ENCODE data around the gene FAM43A.

FAM43A gene

GRCh38 chr3:194714137-194714455 is 28.4 kb downstream of the FAM43A start:
- no peak overlapping the region for H3K27ac ChIP-seq (ENCODE audit: low read length, poor library complexity, severe bottlenecking)
- H2BK12ac ChIP-seq (ENCODE audit: low read length in 2 of 2): no peak overlapping the region

GRCh38 chr3:194714564-194714963 is 28.9 kb downstream of the FAM43A start:
- H3K4me2 ChIP-seq (ENCODE audit: low read length, poor library complexity, severe bottlenecking): no peak overlapping the region
- no peak overlapping the region for H3K27ac ChIP-seq (ENCODE audit: low read length, poor library complexity, severe bottlenecking)
- H3K23ac ChIP-seq (ENCODE audit: low read length in 2 of 2): no peak overlapping the region
- no peak overlapping the region for H2BK120ac ChIP-seq (ENCODE audit: low read depth, low read length)
- H3K27me3 ChIP-seq (ENCODE audit: control insufficient read depth in 1 of 2, insufficient read depth in 1 of 2, low read length in 2 of 2): peaks cover 16 to 44% of the 10 kb centered on the region in 2 experiments
- no peak for DNase-seq
- no peak overlapping the region for H3K4me3 ChIP-seq (ENCODE audit: insufficient read depth in 1 of 2, low read depth in 1 of 2, low read length in 2 of 2)
- H3K14ac ChIP-seq (ENCODE audit: low read length in 2 of 2): no peak overlapping the region
- H3K4ac ChIP-seq (ENCODE audit: low read depth in 1 of 2, low read length in 2 of 2): no peak overlapping the region
- H4K8ac ChIP-seq (ENCODE audit: low read length): no peak overlapping the region
- no peaks in the 10 kb centered on the region for H3K36me3 ChIP-seq (ENCODE audit: control insufficient read depth in 1 of 2, insufficient read depth in 2 of 2, low read depth in 1 of 2, low read length in 2 of 2)
- no peak overlapping the region for H3K9ac ChIP-seq (ENCODE audit: low read length)
- H3K9me3 ChIP-seq (ENCODE audit: control insufficient read depth, low read length): peaks cover 1% of the 10 kb centered on the region
- 88% methylated on average over 6 of the region's 6 CpGs for WGBS
- no peak overlapping the region for H2BK12ac ChIP-seq (ENCODE audit: low read length in 2 of 2)
- no peak overlapping the region for H2AFZ ChIP-seq (ENCODE audit: low read depth, low read length)
- H2BK5ac ChIP-seq (ENCODE audit: low read depth, low read length, poor library complexity, severe bottlenecking): no peak overlapping the region
- H3K4me1 ChIP-seq (ENCODE audit: control insufficient read depth, insufficient read depth, low read depth, low read length): no peaks in the 10 kb centered on the region
- H2BK15ac ChIP-seq (ENCODE audit: low read depth, poor library complexity, severe bottlenecking): no peak overlapping the region
- no peak overlapping the region for H4K91ac ChIP-seq (ENCODE audit: low read length)
- no peak overlapping the region for H2AK5ac ChIP-seq (ENCODE audit: low read length, severe bottlenecking)
- H3K18ac ChIP-seq (ENCODE audit: low read depth in 1 of 2, low read length in 2 of 2): no peak overlapping the region
- H3K79me1 ChIP-seq (replicated peaks; ENCODE audit: low read length, poor library complexity, severe bottlenecking): no peaks in the 10 kb centered on the region

More at GRCh38 chr3:194714137-194714455, 28.4 kb downstream of the FAM43A start:
- Histone ChIP-seq H3K9me3 (ENCODE audit: control insufficient read depth, low read length) (no peaks in the 10 kb centered on the region), H2AK5ac (ENCODE audit: low read length, severe bottlenecking) (no peak overlapping the region), H4K91ac (ENCODE audit: low read length) (no peak overlapping the region), H3K9ac (ENCODE audit: low read length) (no peak overlapping the region), H2BK120ac (ENCODE audit: low read depth, low read length) (no peak overlapping the region), H3K4me1 (ENCODE audit: control insufficient read depth, insufficient read depth, low read depth, low read length) (no peaks in the 10 kb centered on the region), H3K4me3 (ENCODE audit: insufficient read depth in 1 of 2, low read depth in 1 of 2, low read length in 2 of 2) (no peak overlapping the region), H2BK5ac (ENCODE audit: low read depth, low read length, poor library complexity, severe bottlenecking) (no peak overlapping the region), H3K14ac (ENCODE audit: low read length in 2 of 2) (no peak overlapping the region), H3K4ac (ENCODE audit: low read depth in 1 of 2, low read length in 2 of 2) (no peak overlapping the region), H3K23ac (ENCODE audit: low read length in 2 of 2) (no peak overlapping the region), H4K8ac (ENCODE audit: low read length) (no peak overlapping the region), H3K18ac (ENCODE audit: low read depth in 1 of 2, low read length in 2 of 2) (no peak overlapping the region), H3K36me3 (ENCODE audit: control insufficient read depth in 1 of 2, insufficient read depth in 2 of 2, low read depth in 1 of 2, low read length in 2 of 2) (no peaks in the 10 kb centered on the region), H2BK15ac (ENCODE audit: low read depth, poor library complexity, severe bottlenecking) (no peak overlapping the region), H2AFZ (ENCODE audit: low read depth, low read length) (no peak overlapping the region), H3K27me3 (ENCODE audit: control insufficient read depth in 1 of 2, insufficient read depth in 1 of 2, low read length in 2 of 2) (peaks cover 13 to 39% of the 10 kb centered on the region in 2 experiments), H3K4me2 (ENCODE audit: low read length, poor library complexity, severe bottlenecking) (no peak overlapping the region), H3K79me1 (replicated peaks; ENCODE audit: low read length, poor library complexity, severe bottlenecking) (no peaks in the 10 kb centered on the region)
- no peak for DNase-seq
- WGBS: 92% methylated on average over 5 of the region's 5 CpGs

GRCh38 chr3:194715022-194715800 is 29.5 kb downstream of the FAM43A start:
- Histone ChIP-seq H3K23ac (ENCODE audit: low read length in 2 of 2) (no peak overlapping the region), H2BK12ac (ENCODE audit: low read length in 2 of 2) (no peak overlapping the region), H3K4me1 (ENCODE audit: control insufficient read depth, insufficient read depth, low read depth, low read length) (no peaks in the 10 kb centered on the region), H2AK5ac (ENCODE audit: low read length, severe bottlenecking) (no peak overlapping the region), H3K9ac (ENCODE audit: low read length) (no peak overlapping the region), H2BK120ac (ENCODE audit: low read depth, low read length) (no peak overlapping the region), H3K9me3 (ENCODE audit: control insufficient read depth, low read length) (peaks cover 3% of the 10 kb centered on the region), H3K18ac (ENCODE audit: low read depth in 1 of 2, low read length in 2 of 2) (no peak overlapping the region), H3K27ac (ENCODE audit: low read length, poor library complexity, severe bottlenecking) (no peak overlapping the region), H3K4me2 (ENCODE audit: low read length, poor library complexity, severe bottlenecking) (no peak overlapping the region), H4K8ac (ENCODE audit: low read length) (no peak overlapping the region), H3K27me3 (ENCODE audit: control insufficient read depth in 1 of 2, insufficient read depth in 1 of 2, low read length in 2 of 2) (peaks cover 23 to 48% of the 10 kb centered on the region in 2 experiments), H3K36me3 (ENCODE audit: control insufficient read depth in 1 of 2, insufficient read depth in 2 of 2, low read depth in 1 of 2, low read length in 2 of 2) (no peaks in the 10 kb centered on the region), H2AFZ (ENCODE audit: low read depth, low read length) (no peak overlapping the region), H2BK15ac (ENCODE audit: low read depth, poor library complexity, severe bottlenecking) (no peak overlapping the region), H2BK5ac (ENCODE audit: low read depth, low read length, poor library complexity, severe bottlenecking) (no peak overlapping the region), H3K79me1 (replicated peaks; ENCODE audit: low read length, poor library complexity, severe bottlenecking) (no peaks in the 10 kb centered on the region), H3K14ac (ENCODE audit: low read length in 2 of 2) (no peak overlapping the region), H3K4ac (ENCODE audit: low read depth in 1 of 2, low read length in 2 of 2) (no peak overlapping the region), H3K4me3 (ENCODE audit: insufficient read depth in 1 of 2, low read depth in 1 of 2, low read length in 2 of 2) (no peak overlapping the region), H4K91ac (ENCODE audit: low read length) (no peak overlapping the region)
- 88% methylated on average over 8 of the region's 8 CpGs for WGBS
- DNase-seq: peak; percentile 40

GRCh38 chr3:194718079-194718478 is 32.4 kb downstream of the FAM43A start:
- WGBS: 100% methylated on average over 2 of the region's 2 CpGs
- Histone ChIP-seq H3K4me3 (ENCODE audit: insufficient read depth in 1 of 2, low read depth in 1 of 2, low read length in 2 of 2) (no peak overlapping the region), H3K18ac (ENCODE audit: low read depth in 1 of 2, low read length in 2 of 2) (no peak overlapping the region), H2AFZ (ENCODE audit: low read depth, low read length) (no peak overlapping the region), H3K14ac (ENCODE audit: low read length in 2 of 2) (no peak overlapping the region), H3K9me3 (ENCODE audit: control insufficient read depth, low read length) (peaks cover 3% of the 10 kb centered on the region), H3K27ac (ENCODE audit: low read length, poor library complexity, severe bottlenecking) (no peak overlapping the region), H3K4ac (ENCODE audit: low read depth in 1 of 2, low read length in 2 of 2) (no peak overlapping the region), H3K79me1 (replicated peaks; ENCODE audit: low read length, poor library complexity, severe bottlenecking) (no peaks in the 10 kb centered on the region), H2AK5ac (ENCODE audit: low read length, severe bottlenecking) (no peak overlapping the region), H3K4me1 (ENCODE audit: control insufficient read depth, insufficient read depth, low read depth, low read length) (no peaks in the 10 kb centered on the region), H4K91ac (ENCODE audit: low read length) (no peak overlapping the region), H3K23ac (ENCODE audit: low read length in 2 of 2) (no peak overlapping the region), H4K8ac (ENCODE audit: low read length) (no peak overlapping the region), H2BK15ac (ENCODE audit: low read depth, poor library complexity, severe bottlenecking) (no peak overlapping the region), H3K9ac (ENCODE audit: low read length) (no peak overlapping the region), H2BK5ac (ENCODE audit: low read depth, low read length, poor library complexity, severe bottlenecking) (no peak overlapping the region), H3K36me3 (ENCODE audit: control insufficient read depth in 1 of 2, insufficient read depth in 2 of 2, low read depth in 1 of 2, low read length in 2 of 2) (no peaks in the 10 kb centered on the region), H2BK12ac (ENCODE audit: low read length in 2 of 2) (no peak overlapping the region), H3K4me2 (ENCODE audit: low read length, poor library complexity, severe bottlenecking) (no peak overlapping the region), H2BK120ac (ENCODE audit: low read depth, low read length) (no peak overlapping the region), H3K27me3 (ENCODE audit: control insufficient read depth in 1 of 2, insufficient read depth in 1 of 2, low read length in 2 of 2) (peaks cover 33 to 56% of the 10 kb centered on the region in 2 experiments)
- no peak for DNase-seq
